GM23248 (cell line): ENCODE results near the gene GGT7.

Experiments used
- EZH2 ChIP-seq: fragments of 200-600 bp; sonication (generic); IDR thresholded peaks from 2 replicates; pipeline ENCODE4 v1.6.1; 2018; ENCODE audit warnings: antibody characterized with exemption, mild to moderate bottlenecking; ENCODE audit not compliant: insufficient read depth, poor library complexity, severe bottlenecking
- EZH2phosphoT487 ChIP-seq: fragments of 200-600 bp; sonication (generic); IDR thresholded peaks from 2 replicates; pipeline ENCODE4 v1.6.1; 2018; ENCODE audit warnings: antibody characterized with exemption, moderate library complexity, mild to moderate bottlenecking, low read depth; ENCODE audit not compliant: insufficient read depth

GRCh38 chr20:34915749-34916455 lies 43.2 kb upstream of the GGT7 start:
- TF ChIP-seq EZH2 (no peak), EZH2phosphoT487 (no peak)
